NCI-H1436 (cell line): ENCODE data around the gene LPP.
"Not testable (repeated sequence)": the region's sequence is repeated elsewhere in the genome, so short reads cannot be mapped to it uniquely, and the experiment has no call there.

Experiments
- DNase-seq: peaks from one replicate; lab custom pipeline; 2025; lab: John Stamatoyannopoulos, UW

LPP gene

GRCh38 chr3:188435266-188435665 lies 281.3 kb downstream of the LPP start:
- DNase-seq = no peak

GRCh38 chr3:188437926-188438325 lies 284.0 kb downstream of the LPP start:
- no peak for DNase-seq

- DNase-seq = no peak
Observed at GRCh38 chr3:188439080-188439479, 285.1 kb downstream of the LPP start.

GRCh38 chr3:188440340-188440972 lies 286.5 kb downstream of the LPP start:
- DNase-seq = no peak

- DNase-seq = no peak
Observed at GRCh38 chr3:188442430-188442829, 288.5 kb downstream of the LPP start.

GRCh38 chr3:188445175-188445574 lies 291.2 kb downstream of the LPP start:
- not testable (repeated sequence) for DNase-seq

- DNase-seq = no peak
Observed at GRCh38 chr3:188446014-188446413, 292.1 kb downstream of the LPP start.

GRCh38 chr3:188446766-188447165 lies 292.8 kb downstream of the LPP start:
- DNase-seq = no peak

- no peak for DNase-seq
Observed at GRCh38 chr3:188448813-188449212, 294.9 kb downstream of the LPP start.

GRCh38 chr3:188449421-188449820 lies 295.5 kb downstream of the LPP start:
- DNase-seq = no peak

- DNase-seq = no peak
Observed at GRCh38 chr3:188452158-188452772, 298.3 kb downstream of the LPP start.

- DNase-seq = no peak
Observed at GRCh38 chr3:188453431-188454384, 299.8 kb downstream of the LPP start.

GRCh38 chr3:188455748-188456147 lies 301.8 kb downstream of the LPP start:
- no peak for DNase-seq

GRCh38 chr3:188458756-188459155 lies 304.8 kb downstream of the LPP start:
- no peak for DNase-seq

- no peak for DNase-seq
Observed at GRCh38 chr3:188465311-188465710, 311.4 kb downstream of the LPP start.

- no peak for DNase-seq
Observed at GRCh38 chr3:188468196-188468595, 314.2 kb downstream of the LPP start.

- no peak for DNase-seq
Observed at GRCh38 chr3:188468662-188469061, 314.7 kb downstream of the LPP start.

- no peak for DNase-seq
Observed at GRCh38 chr3:188469228-188469885, 315.4 kb downstream of the LPP start.

GRCh38 chr3:188470508-188471130 lies 316.7 kb downstream of the LPP start:
- DNase-seq = no peak

- no peak for DNase-seq
Observed at GRCh38 chr3:188471723-188472122, 317.8 kb downstream of the LPP start.

- no peak for DNase-seq
Observed at GRCh38 chr3:188472336-188472735, 318.4 kb downstream of the LPP start.

GRCh38 chr3:188473045-188473444 lies 319.1 kb downstream of the LPP start:
- no peak for DNase-seq
